ENCODE data around the gene RAB11FIP3. TPM values are rescaled to one million over a fixed set of nuclear protein-coding genes. Genes with fewer than 3 reads are reported as not detected.
A peak's percentile ranks its signal among the peaks of the same experiment; 100 is the strongest.

The RAB11FIP3 gene
- total RNA-seq, 2 donors from 2014 or later = 62.7 to 68.9 TPM

DNA sequence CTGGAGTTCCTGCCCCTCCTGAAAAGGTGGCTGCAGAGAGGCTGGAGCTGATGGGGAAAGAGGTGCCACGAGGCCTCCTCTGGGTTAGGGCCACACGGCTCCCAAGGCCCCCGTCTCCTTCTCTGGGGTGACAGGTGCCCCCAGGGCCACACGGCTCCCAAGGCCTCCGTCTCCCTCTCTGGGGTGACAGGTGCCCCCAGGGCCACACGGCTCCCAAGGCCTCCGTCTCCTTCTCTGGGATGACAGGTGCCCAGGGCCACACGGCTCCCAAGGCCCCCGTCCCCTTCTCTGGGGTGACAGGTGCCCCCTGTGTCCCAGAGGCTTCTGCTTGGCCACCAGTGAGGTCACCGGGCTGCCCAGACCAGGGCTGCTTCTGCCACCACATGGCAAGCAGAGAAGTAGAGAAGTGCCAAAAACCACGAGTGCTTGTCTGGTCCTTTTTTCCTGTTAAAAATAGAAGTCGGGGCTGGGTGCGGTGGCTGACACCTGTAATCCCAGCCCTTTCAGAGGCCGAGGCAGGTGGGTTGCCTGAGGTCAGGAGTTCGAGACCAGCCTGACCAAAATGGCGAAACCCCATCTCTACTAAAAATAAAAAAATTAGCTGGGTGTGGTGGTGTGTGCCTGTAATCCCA, 106.2 kb downstream of the RAB11FIP3 start:
- Mint-ChIP-seq H3K9me3 (no peaks in the 10 kb centered on the region), H3K27me3 (ENCODE audit: insufficient read depth) (no peaks in the 10 kb centered on the region), H3K4me1 (peaks cover 10% of the 10 kb centered on the region), H3K4me3 (no peak overlapping the region), H3K36me3 (ENCODE audit: low read depth) (no peaks in the 10 kb centered on the region), H3K27ac (no peak overlapping the region)
- DNase-seq = no peak
- H3K9ac ChIP-seq (ENCODE audit: extremely low read depth, low read length, poor library complexity, severe bottlenecking) = no peak overlapping the region
- no peak overlapping the region for H3K27ac ChIP-seq (ENCODE audit: low read depth, low read length)
- WGBS, 2 experiments (ENCODE audit: insufficient coverage in 1 of 2, insufficient read length in 1 of 2) = 96 to 100% methylated on average over 6 to 15 of the region's 16 CpGs
- H3K27me3 ChIP-seq (ENCODE audit: control insufficient read depth, insufficient read depth, low read length, poor library complexity, severe bottlenecking) = no peaks in the 10 kb centered on the region
- no peak overlapping the region for H3K4me3 ChIP-seq (ENCODE audit: low read length)
- TF ChIP-seq, protein P1, sequence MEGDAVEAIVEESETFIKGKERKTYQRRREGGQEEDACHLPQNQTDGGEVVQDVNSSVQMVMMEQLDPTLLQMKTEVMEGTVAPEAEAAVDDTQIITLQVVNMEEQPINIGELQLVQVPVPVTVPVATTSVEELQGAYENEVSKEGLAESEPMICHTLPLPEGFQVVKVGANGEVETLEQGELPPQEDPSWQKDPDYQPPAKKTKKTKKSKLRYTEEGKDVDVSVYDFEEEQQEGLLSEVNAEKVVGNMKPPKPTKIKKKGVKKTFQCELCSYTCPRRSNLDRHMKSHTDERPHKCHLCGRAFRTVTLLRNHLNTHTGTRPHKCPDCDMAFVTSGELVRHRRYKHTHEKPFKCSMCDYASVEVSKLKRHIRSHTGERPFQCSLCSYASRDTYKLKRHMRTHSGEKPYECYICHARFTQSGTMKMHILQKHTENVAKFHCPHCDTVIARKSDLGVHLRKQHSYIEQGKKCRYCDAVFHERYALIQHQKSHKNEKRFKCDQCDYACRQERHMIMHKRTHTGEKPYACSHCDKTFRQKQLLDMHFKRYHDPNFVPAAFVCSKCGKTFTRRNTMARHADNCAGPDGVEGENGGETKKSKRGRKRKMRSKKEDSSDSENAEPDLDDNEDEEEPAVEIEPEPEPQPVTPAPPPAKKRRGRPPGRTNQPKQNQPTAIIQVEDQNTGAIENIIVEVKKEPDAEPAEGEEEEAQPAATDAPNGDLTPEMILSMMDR (conservative IDR thresholded peaks at IDR 0.05) = no peak
- H3K4me1 ChIP-seq (ENCODE audit: control insufficient read depth, insufficient read depth, low read length) = peaks cover 12% of the 10 kb centered on the region
- H3K36me3 ChIP-seq (ENCODE audit: control insufficient read depth, insufficient read depth, low read length) = peaks cover 3% of the 10 kb centered on the region
- no peaks in the 10 kb centered on the region for H3K9me3 ChIP-seq (ENCODE audit: control insufficient read depth, low read length)

DNA sequence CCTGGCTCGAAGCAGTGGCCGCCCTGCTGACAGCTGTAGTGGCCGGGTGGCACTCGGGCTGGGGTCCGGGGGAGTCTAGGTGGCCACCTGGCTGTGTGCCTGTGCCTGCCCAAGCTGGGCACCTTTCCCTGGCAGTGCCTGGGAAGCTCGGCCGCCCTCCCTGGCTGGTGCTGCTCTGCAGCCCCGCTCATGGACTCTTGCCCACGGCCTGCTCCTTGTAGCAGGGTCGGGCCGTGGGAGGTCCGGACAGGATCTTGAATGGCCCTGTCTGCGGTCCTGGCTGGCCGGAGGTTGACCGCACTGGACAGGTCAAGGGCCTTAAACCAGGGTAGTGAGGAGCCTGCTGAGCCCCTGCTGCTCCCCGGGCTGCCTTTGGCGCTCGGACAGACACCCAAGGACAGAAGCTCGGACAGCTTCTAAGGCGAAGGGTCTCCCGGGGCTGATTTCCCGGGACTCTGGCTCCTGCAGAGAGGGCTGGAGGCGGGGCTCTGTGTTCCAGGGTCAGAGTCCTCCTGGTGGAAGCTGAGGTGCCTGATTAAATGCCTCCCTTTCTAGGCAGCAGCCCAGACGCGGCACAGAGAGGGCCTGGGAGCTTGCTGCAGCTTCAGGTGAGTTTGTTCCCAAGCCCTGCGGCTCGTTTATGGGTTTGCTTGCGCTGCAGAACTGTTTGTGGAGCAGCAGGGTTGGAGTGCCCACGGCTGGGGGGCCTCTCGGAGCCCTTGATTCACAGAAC, 108.1 kb downstream of the RAB11FIP3 start:
- Histone ChIP-seq H3K4me3 (ENCODE audit: low read length) (no peak overlapping the region), H3K9me3 (ENCODE audit: control insufficient read depth, low read length) (no peaks in the 10 kb centered on the region), H3K27ac (ENCODE audit: low read depth, low read length) (no peak overlapping the region), H3K9ac (ENCODE audit: extremely low read depth, low read length, poor library complexity, severe bottlenecking) (no peak overlapping the region), H3K4me1 (ENCODE audit: control insufficient read depth, insufficient read depth, low read length) (peaks cover 12% of the 10 kb centered on the region), H3K36me3 (ENCODE audit: control insufficient read depth, insufficient read depth, low read length) (peaks cover 9% of the 10 kb centered on the region), H3K27me3 (ENCODE audit: control insufficient read depth, insufficient read depth, low read length, poor library complexity, severe bottlenecking) (no peaks in the 10 kb centered on the region)
- Mint-ChIP-seq H3K9me3 (no peaks in the 10 kb centered on the region), H3K4me1 (peaks cover 9% of the 10 kb centered on the region), H3K27ac (no peak overlapping the region), H3K27me3 (ENCODE audit: insufficient read depth) (no peaks in the 10 kb centered on the region), H3K4me3 (no peak overlapping the region), H3K36me3 (ENCODE audit: low read depth) (peaks cover 6% of the 10 kb centered on the region)
- DNase-seq = peak; percentile 84
- WGBS, 2 experiments (ENCODE audit: insufficient coverage in 1 of 2, insufficient read length in 1 of 2) = 84 to 87% methylated on average over 26 to 30 of the region's 30 CpGs
- TF ChIP-seq, protein P1 (conservative IDR thresholded peaks at IDR 0.05) = peak; percentile 46

DNA sequence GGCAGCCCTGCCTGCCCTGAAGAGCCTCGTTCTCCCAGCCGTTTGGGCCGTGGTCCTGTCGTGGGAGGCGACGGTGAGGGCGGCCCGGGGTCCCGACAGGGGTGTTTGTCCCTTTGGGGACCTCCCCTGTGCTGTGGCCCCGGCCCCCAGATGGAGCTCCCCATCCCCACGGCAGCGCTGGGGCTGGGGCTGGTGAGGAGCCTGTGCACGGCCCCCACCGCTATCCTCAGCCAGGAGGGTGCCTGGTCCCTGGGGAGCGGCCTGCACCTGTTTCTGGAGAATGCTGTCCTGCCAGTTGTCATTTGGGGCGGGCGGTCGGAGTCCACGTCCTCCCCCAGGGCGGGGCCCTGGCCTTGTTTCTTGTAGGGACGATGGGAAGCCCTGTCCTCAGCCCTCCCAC, 108.7 kb downstream of the RAB11FIP3 start:
- TF ChIP-seq, protein P1 (conservative IDR thresholded peaks at IDR 0.05) = no peak

More for the DNA sequence above, 108.7 kb downstream of the RAB11FIP3 start:
- Mint-ChIP-seq H3K4me1 (peaks cover 3% of the 10 kb centered on the region), H3K27ac (no peak overlapping the region), H3K4me3 (no peak overlapping the region), H3K36me3 (ENCODE audit: low read depth) (peaks cover 10% of the 10 kb centered on the region), H3K27me3 (ENCODE audit: insufficient read depth) (no peaks in the 10 kb centered on the region), H3K9me3 (no peaks in the 10 kb centered on the region)
- H3K4me1 ChIP-seq (ENCODE audit: control insufficient read depth, insufficient read depth, low read length) = peaks cover 12% of the 10 kb centered on the region
- H3K27me3 ChIP-seq (ENCODE audit: control insufficient read depth, insufficient read depth, low read length, poor library complexity, severe bottlenecking) = no peaks in the 10 kb centered on the region
- no peak overlapping the region for H3K4me3 ChIP-seq (ENCODE audit: low read length)
- no peak for DNase-seq
- H3K36me3 ChIP-seq (ENCODE audit: control insufficient read depth, insufficient read depth, low read length) = peaks cover 9% of the 10 kb centered on the region
- no peaks in the 10 kb centered on the region for H3K9me3 ChIP-seq (ENCODE audit: control insufficient read depth, low read length)
- H3K27ac ChIP-seq (ENCODE audit: low read depth, low read length) = no peak overlapping the region
- no peak overlapping the region for H3K9ac ChIP-seq (ENCODE audit: extremely low read depth, low read length, poor library complexity, severe bottlenecking)
- 90 to 93% methylated on average over 15 to 21 of the region's 21 CpGs for WGBS, 2 experiments (ENCODE audit: insufficient coverage in 1 of 2, insufficient read length in 1 of 2)
